ENCODE data around the gene RFWD3. TPM values are rescaled to one million over a fixed set of nuclear protein-coding genes. Genes with fewer than 3 reads are reported as not detected.
A peak's percentile ranks its signal among the peaks of the same experiment; 100 is the strongest.

The RFWD3 gene
- total RNA-seq, 5 donors from 2014 or later (not counting 1 experiment from before 2014, with no cell fraction given), result 42.6 to 52.0 (median 49.0) TPM

DNA sequence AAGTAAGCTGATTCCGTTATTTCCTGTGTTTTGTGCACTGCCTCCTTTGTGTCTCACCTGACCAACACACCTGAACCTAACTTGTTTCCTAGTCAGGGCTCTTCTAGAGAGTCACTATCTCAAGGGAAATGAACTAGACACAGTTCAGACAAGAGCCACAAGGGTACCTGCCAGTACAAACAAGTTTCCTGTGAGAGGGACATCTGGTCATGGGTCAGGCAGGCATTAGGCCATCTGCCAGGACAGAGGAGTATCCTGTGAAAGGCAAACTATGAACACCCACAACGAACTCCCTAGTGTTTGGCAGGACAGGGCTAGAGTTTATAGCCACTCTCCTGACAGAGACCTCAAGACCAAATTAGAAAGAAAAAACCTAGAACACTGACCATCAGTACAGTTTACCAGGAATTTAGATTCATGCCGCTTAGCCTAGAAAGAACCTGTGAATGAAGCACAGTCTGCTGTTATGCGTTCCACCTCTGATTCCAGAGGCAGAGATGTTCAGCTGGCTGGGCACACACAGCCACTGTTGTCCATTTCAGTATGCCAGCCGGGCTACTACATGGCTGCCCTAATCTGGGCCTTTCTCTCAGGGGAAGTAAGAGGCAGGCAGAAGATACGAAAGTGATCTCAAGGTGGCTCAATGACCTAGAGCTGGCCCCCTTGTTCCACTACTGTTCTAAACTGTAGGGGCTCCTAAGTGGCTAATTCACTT lies 39.0 kb downstream of the RFWD3 start:
- no peaks in the 10 kb centered on the region for H3K9me3 ChIP-seq
- no peaks in the 10 kb centered on the region for H3K4me1 ChIP-seq (ENCODE audit: control insufficient read depth in 1 of 2, extremely low read depth in 1 of 2, insufficient read depth in 2 of 2, low read length in 2 of 2)
- H3K27me3 ChIP-seq (replicated peaks in 1 of 2; ENCODE audit: control insufficient read depth in 2 of 2, extremely low read depth in 1 of 2, insufficient read depth in 2 of 2, low read length in 1 of 2), result no peaks in the 10 kb centered on the region
- Mint-ChIP-seq H3K4me1 (peaks cover 8 to 18% (median 11%) of the 10 kb centered on the region in 3 donors), H3K4me3 (no peak overlapping the region), H3K9me3 (no peaks in the 10 kb centered on the region), H3K27me3 (no peaks in the 10 kb centered on the region), H3K36me3 (peaks cover 51% of the 10 kb centered on the region), H3K27ac (peak overlapping the region; percentile 30 to 86)
- CTCF ChIA-PET, result no interaction called here
- DNase-seq, result no peak
- 93% methylated on average over 4 of the region's 6 CpGs for WGBS (ENCODE audit: insufficient coverage)
- no peak overlapping the region for H3K4me3 ChIP-seq (ENCODE audit: control insufficient read depth in 1 of 2, extremely low read depth in 1 of 2, low read length in 1 of 2)
- POLR2A ChIA-PET, result interaction anchor here in 1 of 2 donors (0.5 kb wide), 1 partner anchor 9 kb away, joined by 5 read pairs; no protein-coding TSS in a partner anchor
- peaks cover 13 to 90% of the 10 kb centered on the region in 2 donors for H3K36me3 ChIP-seq (ENCODE audit: control insufficient read depth in 2 of 2, extremely low read depth in 1 of 2, insufficient read depth in 1 of 2, low read length in 1 of 2)
- H3K27ac ChIP-seq (ENCODE audit: low read length), result no peak overlapping the region
- no peak for ATAC-seq (replicated peaks in 1 of 4)

DNA sequence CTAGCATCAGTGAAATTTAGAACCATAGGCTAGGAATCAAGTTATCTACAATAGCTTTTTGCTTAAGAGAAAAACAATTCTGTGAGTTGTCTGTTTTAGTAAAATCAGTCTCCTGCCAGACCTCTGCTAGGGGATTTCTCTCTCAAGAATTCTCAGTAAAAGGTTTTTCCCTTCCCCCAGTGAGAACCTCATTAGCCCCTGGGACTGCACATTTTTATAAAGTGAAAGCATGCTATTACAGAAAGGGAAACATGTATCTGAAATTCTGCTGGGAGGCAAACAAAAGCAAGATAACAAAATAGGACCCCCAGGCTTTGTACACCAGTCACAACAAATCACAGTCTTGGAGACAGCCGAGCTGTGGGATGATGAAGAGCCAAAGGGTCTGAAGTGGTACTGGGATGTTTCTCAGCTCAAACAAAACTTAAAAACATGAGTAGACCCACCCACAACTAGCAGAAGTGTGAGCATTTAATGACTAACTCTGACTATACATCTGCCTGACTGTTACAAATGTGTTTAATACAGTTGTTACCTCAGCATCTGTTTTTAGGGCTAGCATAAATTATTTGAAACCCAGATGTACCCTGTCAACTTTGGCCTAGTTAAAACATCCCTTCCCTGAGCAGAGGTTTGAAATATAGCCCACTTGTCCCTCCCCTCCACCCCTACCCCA lies 39.8 kb downstream of the RFWD3 start:
- Mint-ChIP-seq H3K27me3 (no peaks in the 10 kb centered on the region), H3K9me3 (no peaks in the 10 kb centered on the region), H3K27ac (peak overlapping the region; percentile 9 to 30), H3K36me3 (peaks cover 49% of the 10 kb centered on the region), H3K4me1 (peaks cover 8 to 20% (median 11%) of the 10 kb centered on the region in 3 donors), H3K4me3 (no peak overlapping the region)
- no peaks in the 10 kb centered on the region for H3K27me3 ChIP-seq (replicated peaks in 1 of 2; ENCODE audit: control insufficient read depth in 2 of 2, extremely low read depth in 1 of 2, insufficient read depth in 2 of 2, low read length in 1 of 2)
- H3K4me1 ChIP-seq (ENCODE audit: control insufficient read depth in 1 of 2, extremely low read depth in 1 of 2, insufficient read depth in 2 of 2, low read length in 2 of 2), result no peaks in the 10 kb centered on the region
- WGBS (ENCODE audit: insufficient coverage), result no CpG with 5 or more reads among the region's 1 CpG
- H3K36me3 ChIP-seq (ENCODE audit: control insufficient read depth in 2 of 2, extremely low read depth in 1 of 2, insufficient read depth in 1 of 2, low read length in 1 of 2), result peaks cover 18 to 90% of the 10 kb centered on the region in 2 donors
- ChIA-PET CTCF (interaction anchor here in 1 of 2 donors (0.6 kb wide), 1 partner anchor 18 kb away, joined by 3 read pairs; no protein-coding TSS in a partner anchor), POLR2A (no interaction called here)
- H3K9me3 ChIP-seq, result no peaks in the 10 kb centered on the region
- no peak overlapping the region for H3K27ac ChIP-seq (ENCODE audit: low read length)
- DNase-seq (no peak), ATAC-seq (replicated peaks in 1 of 4) (no peak)
- no peak overlapping the region for H3K4me3 ChIP-seq (ENCODE audit: control insufficient read depth in 1 of 2, extremely low read depth in 1 of 2, low read length in 1 of 2)

DNA sequence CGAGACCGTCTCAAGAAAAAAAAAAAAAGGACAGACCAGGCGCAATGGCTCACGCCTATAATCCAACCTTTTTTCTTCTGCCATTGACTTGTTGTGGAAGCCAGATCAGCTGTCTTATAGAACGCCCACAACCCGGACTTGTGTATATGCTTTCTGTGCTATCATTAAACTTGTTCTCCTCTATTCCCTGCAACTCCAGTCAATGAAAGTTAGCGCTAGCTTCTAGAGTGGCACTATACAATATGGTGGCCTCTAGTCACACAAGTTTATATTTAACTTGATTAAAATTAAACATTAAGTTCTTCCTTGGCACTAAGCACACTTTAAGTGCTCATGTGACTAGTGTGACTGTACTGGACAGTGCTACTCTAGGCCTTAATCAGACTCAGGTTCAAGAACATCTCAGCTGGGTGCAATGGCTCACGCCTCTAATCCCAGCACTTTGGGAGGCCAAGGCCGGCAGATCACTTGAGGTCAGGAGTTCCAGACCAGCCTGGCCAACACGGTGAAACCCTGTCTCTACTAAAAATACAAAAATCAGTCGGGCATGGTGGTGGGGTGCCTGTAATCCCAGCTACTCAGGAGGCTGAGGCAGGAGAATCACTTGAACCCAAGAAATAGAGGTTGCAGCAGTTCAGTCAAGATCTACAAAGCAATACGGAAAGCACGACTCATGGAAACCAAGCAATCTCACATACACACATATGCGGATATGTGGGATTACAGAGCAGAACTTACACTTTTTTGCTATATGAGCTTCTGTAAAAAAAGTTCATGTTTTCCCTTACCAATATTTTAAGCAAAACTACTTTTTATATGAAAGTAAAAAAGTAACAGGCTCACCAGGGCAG lies 41.0 kb downstream of the RFWD3 start:
- CTCF ChIA-PET, result interaction anchor here (0.6 to 1.7 kb wide), 3 partner anchors 16 to 26 kb away, joined by 3 to 4 read pairs (median 3); no protein-coding TSS in a partner anchor
- Histone ChIP-seq H3K36me3 (ENCODE audit: control insufficient read depth in 2 of 2, extremely low read depth in 1 of 2, insufficient read depth in 1 of 2, low read length in 1 of 2) (peaks cover 16 to 87% of the 10 kb centered on the region in 2 donors), H3K27ac (ENCODE audit: low read length) (no peak overlapping the region), H3K9me3 (no peaks in the 10 kb centered on the region), H3K4me1 (ENCODE audit: control insufficient read depth in 1 of 2, extremely low read depth in 1 of 2, insufficient read depth in 2 of 2, low read length in 2 of 2) (no peaks in the 10 kb centered on the region), H3K4me3 (ENCODE audit: control insufficient read depth in 1 of 2, extremely low read depth in 1 of 2, low read length in 1 of 2) (no peak overlapping the region), H3K27me3 (replicated peaks in 1 of 2; ENCODE audit: control insufficient read depth in 2 of 2, extremely low read depth in 1 of 2, insufficient read depth in 2 of 2, low read length in 1 of 2) (no peaks in the 10 kb centered on the region)
- POLR2A ChIA-PET, result no interaction called here
- no peaks in the 10 kb centered on the region for H3K27me3 Mint-ChIP-seq
- WGBS (ENCODE audit: insufficient coverage), result 95% methylated on average over 8 of the region's 14 CpGs
- H3K27ac Mint-ChIP-seq, result peak overlapping the region in 1 of 2 donors; percentile 31
- no peaks in the 10 kb centered on the region for H3K9me3 Mint-ChIP-seq
- peaks cover 8 to 20% (median 11%) of the 10 kb centered on the region in 3 donors for H3K4me1 Mint-ChIP-seq
- DNase-seq (no peak), ATAC-seq (replicated peaks in 1 of 4) (no peak)
- peaks cover 54% of the 10 kb centered on the region for H3K36me3 Mint-ChIP-seq
- H3K4me3 Mint-ChIP-seq, result no peak overlapping the region

DNA sequence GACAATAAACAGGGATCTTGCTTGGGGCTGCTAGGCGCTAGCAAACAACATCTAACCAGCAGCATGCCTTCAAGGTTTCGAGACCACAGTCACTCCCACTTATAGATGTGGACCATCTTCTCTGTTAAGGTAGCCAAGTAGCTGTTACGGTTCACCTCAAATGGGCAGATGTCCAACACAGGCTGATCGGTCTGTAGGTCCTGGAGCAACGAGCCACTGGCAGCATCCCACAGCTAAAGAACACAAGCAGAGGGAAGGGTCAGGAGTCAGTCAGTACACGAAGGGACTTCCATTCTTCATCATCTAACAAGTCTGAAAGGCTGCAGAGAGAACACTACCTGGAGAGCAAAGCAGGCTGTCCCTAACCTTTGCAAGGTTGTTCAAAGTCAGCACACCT lies 42.8 kb downstream of the RFWD3 start:
- Mint-ChIP-seq H3K27me3 (no peaks in the 10 kb centered on the region), H3K27ac (no peak overlapping the region), H3K4me3 (no peak overlapping the region), H3K36me3 (peaks cover 46% of the 10 kb centered on the region), H3K4me1 (peaks cover 8 to 20% (median 10%) of the 10 kb centered on the region in 3 donors), H3K9me3 (no peaks in the 10 kb centered on the region)
- Histone ChIP-seq H3K27ac (ENCODE audit: low read length) (no peak overlapping the region), H3K36me3 (ENCODE audit: control insufficient read depth in 2 of 2, extremely low read depth in 1 of 2, insufficient read depth in 1 of 2, low read length in 1 of 2) (peaks cover 13 to 75% of the 10 kb centered on the region in 2 donors), H3K27me3 (replicated peaks in 1 of 2; ENCODE audit: control insufficient read depth in 2 of 2, extremely low read depth in 1 of 2, insufficient read depth in 2 of 2, low read length in 1 of 2) (no peaks in the 10 kb centered on the region), H3K4me3 (ENCODE audit: control insufficient read depth in 1 of 2, extremely low read depth in 1 of 2, low read length in 1 of 2) (no peak overlapping the region), H3K9me3 (no peaks in the 10 kb centered on the region), H3K4me1 (ENCODE audit: control insufficient read depth in 1 of 2, extremely low read depth in 1 of 2, insufficient read depth in 2 of 2, low read length in 2 of 2) (no peaks in the 10 kb centered on the region)
- 90% methylated on average over 3 of the region's 6 CpGs for WGBS (ENCODE audit: insufficient coverage)
- ATAC-seq (replicated peaks in 1 of 4), result no peak
- ChIA-PET CTCF (interaction anchor here (1.7 to 2.4 kb wide), 2 partner anchors 17 to 28 kb away, joined by 3 to 9 read pairs; partner anchors contain the start of gene GLG1 (in 1 of the 2)), POLR2A (no interaction called here)
- no peak for DNase-seq

DNA sequence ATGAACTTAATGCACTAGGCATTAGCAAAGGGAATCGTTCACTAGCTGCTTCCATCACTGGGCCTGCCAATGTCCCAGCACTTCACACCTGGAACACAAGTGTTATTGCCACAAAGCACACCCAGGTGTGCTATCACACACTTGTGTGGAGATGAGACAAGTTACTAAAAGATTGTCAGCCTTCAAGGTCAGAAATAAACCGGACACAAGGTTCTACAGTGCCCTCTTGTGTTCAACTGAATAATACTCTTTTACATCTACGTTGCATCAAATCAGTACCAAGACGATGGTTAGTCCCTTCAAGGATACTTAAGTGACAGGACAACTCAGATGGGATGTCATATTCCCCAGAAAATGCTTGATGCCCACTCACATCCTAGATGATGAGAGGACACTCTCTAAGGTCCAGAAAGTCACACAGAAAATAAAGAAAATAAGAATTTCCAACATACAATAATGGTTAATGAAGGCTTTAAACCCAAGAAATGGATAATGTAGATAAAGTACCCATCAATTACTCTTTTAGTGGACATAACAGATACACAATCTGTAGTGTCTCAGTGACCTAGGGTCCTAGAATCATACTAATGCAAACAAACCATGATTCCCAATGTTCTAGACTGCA lies 43.4 kb downstream of the RFWD3 start:
- Histone ChIP-seq H3K9me3 (no peaks in the 10 kb centered on the region), H3K4me3 (ENCODE audit: control insufficient read depth in 1 of 2, extremely low read depth in 1 of 2, low read length in 1 of 2) (no peak overlapping the region), H3K27ac (ENCODE audit: low read length) (no peak overlapping the region), H3K27me3 (replicated peaks in 1 of 2; ENCODE audit: control insufficient read depth in 2 of 2, extremely low read depth in 1 of 2, insufficient read depth in 2 of 2, low read length in 1 of 2) (no peaks in the 10 kb centered on the region), H3K36me3 (ENCODE audit: control insufficient read depth in 2 of 2, extremely low read depth in 1 of 2, insufficient read depth in 1 of 2, low read length in 1 of 2) (peaks cover 12 to 70% of the 10 kb centered on the region in 2 donors), H3K4me1 (ENCODE audit: control insufficient read depth in 1 of 2, extremely low read depth in 1 of 2, insufficient read depth in 2 of 2, low read length in 2 of 2) (no peaks in the 10 kb centered on the region)
- DNase-seq, result peak in 3 of 35 experiments; percentile 7 to 71 (median 16)
- ATAC-seq (replicated peaks in 1 of 4), result peak; percentile 53 to 60 (median 54)
- peaks cover 8 to 20% (median 10%) of the 10 kb centered on the region in 3 donors for H3K4me1 Mint-ChIP-seq
- H3K36me3 Mint-ChIP-seq, result peaks cover 41% of the 10 kb centered on the region
- H3K27me3 Mint-ChIP-seq, result no peaks in the 10 kb centered on the region
- H3K4me3 Mint-ChIP-seq, result no peak overlapping the region
- no peaks in the 10 kb centered on the region for H3K9me3 Mint-ChIP-seq
- CTCF ChIA-PET, result interaction anchor here (0.6 to 2.4 kb wide), 9 partner anchors 9 to 327 kb away, joined by 3 to 9 read pairs (median 3); partner anchors contain the start of genes GLG1 (in 1 of the 2), PSMD7 (in 1 of the 2) and RFWD3 (in 1 of the 2)
- WGBS (ENCODE audit: insufficient coverage), result 9% methylated on average over 2 of the region's 4 CpGs
- POLR2A ChIA-PET, result no interaction called here
- H3K27ac Mint-ChIP-seq, result peak overlapping the region; percentile 30 to 58
